Measurements from ENCODE around the gene CMTM4.
A peak's percentile ranks its signal among the peaks of the same experiment; 100 is the strongest.
"Not testable (repeated sequence)": the region's sequence is repeated elsewhere in the genome, so short reads cannot be mapped to it uniquely, and the experiment has no call there.

The CMTM4 gene

DNA sequence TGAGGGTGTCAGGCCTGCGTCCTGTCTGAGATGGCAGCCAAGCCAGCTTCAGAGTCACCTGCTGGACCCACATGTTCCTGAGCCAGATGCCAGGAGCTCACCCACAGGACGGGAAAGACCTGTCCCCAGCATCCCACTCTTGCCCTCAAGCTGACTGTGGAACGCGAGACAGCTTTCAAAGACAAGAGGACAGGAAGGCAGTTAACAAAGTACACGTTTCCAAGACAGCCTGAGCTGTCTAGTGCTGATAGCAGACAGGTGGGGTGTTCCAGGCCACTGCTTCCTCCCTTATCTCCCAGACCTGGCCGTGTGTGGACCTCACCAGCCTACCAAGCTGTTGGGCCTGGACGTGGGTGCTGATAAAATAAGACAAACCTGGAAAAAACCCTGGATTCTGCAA is 78.8 kb downstream of the CMTM4 start:
- no peak overlapping the region for H3K4me3 ChIP-seq (ENCODE audit: low read depth, low read length)

DNA sequence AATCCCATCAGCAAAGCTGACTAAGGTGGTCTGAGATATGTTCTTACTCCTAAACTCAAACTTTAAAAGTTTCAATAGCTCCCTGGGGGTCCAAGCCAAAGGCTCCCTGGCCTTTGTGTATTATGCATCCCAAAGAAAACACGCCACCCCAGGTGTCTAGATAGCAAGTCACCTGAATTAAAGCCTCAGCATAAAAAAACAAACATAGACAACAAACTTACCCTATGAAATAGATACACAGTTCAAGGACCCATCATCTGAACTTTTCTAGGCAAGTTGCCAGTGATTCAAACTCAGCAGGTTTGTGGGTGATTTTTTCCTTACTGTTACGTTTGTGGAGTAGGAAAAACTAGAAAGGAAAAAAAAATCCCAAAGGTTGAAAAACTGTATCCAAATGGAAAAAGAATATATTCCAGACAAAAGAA is 79.5 kb downstream of the CMTM4 start:
- no peak overlapping the region for H3K4me3 ChIP-seq (ENCODE audit: low read depth, low read length)

DNA sequence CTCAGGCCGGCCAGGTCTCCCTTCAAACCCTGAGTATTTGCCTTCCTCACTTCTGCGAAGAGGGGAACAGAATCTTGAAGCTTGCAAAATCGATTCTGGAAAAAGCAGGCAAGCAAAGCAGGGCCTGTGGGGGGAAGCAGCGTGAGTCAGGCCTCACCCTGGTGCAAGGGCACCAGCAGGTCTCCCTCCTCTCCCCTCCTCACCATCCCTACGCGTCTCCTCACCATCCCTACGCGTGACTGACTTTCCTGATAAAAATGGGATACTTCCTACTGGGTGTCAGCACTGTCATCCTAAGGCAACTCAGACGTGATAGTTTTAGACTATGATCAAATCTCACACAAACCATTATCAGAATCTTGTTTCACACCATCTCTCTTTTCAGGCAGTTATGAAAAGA is 80.0 kb downstream of the CMTM4 start:
- H3K4me3 ChIP-seq (ENCODE audit: low read depth, low read length) = no peak overlapping the region

DNA sequence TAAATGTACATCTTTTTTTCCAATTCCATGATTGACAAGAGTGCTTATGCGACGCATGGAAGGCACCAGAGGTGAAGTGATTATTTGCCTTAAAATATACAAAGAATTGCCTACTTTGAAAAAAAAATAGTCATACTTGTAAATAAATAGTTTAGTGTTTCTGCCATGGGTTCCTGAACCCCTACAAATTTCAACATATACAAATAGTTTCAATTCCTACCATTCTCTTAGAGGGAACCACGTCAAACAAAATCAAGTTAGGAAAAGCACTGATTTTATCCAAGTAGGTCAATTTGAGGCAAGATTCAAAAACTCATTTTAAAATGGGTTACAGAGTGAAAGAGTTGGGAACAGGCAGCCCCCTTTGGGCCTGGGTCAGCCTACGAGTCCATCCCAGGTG is 80.4 kb downstream of the CMTM4 start:
- H3K4me3 ChIP-seq (ENCODE audit: low read depth, low read length) = no peak overlapping the region

DNA sequence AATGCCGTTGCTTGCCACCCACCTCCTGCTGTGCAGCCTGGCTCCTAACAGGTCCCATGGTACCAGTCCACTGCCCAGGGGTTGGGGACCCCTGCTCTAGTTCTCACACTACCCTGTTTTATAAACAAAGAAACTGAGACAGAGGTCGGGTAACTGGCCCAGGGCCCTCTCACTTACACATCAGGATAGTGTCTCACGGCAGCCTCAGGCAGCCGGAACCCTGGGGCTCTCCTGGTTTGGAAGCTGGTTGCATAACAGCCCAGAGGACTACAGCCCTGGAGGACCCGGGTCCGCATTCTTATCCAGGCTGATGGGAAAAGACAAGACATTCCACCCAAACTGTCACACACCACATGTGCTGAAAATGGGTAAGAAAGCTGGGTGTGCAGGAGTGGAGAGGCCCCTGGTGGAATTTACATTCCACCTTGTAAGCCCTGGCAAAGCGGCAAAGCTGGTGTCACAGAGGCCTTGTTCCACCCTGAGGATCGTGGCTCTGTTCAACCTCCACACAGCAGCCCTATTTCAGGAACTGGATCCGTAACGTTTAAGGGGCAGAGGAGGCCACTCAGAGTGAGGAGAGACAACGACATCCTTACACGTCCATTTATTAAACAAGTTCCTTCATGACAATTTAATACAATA is 82.3 kb downstream of the CMTM4 start:
- H3K4me3 ChIP-seq (ENCODE audit: low read depth, low read length) = no peak overlapping the region

DNA sequence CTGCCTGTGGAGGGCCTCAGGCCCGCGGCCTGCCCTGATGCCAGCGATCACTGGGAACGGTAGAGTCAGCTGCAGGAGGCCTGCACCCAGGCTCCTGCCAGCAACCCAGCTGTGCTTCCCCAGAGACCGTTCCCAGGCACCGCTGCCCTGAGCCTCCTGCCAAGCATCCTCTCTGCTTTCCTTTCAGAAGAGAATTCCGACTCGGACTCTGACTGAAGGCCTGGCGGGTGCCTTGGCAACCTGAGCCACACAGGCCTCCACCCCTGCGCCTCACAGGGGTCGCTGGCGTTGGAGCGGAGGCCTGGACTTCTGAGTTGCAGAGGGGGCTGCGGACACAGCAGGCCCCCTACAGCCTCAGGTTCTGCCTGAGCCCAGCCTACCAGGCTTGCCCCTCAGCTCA is 84.1 kb downstream of the CMTM4 start:
- no peak overlapping the region for H3K4me3 ChIP-seq (ENCODE audit: low read depth, low read length)

DNA sequence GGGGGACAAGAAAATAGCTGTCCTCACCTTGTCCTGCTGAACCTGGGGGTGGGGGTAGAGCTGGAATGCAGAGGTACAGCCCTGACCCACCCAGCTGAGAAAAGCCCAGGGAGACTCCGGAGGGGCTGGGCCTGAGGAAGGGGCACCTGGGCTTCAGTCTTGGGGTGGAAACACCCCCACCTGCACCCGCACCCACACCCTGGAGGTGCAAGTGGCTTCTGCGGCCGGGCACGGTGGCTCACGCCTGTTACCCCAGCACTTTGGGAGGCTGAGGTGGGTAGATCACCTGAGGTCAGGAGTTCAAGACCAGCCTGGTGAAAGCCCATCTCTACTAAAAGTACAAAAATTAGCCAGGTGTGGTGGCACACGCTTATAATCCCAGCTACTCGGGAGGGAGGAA is 84.6 kb downstream of the CMTM4 start:
- H3K4me3 ChIP-seq (ENCODE audit: low read depth, low read length) = not testable (repeated sequence)

DNA sequence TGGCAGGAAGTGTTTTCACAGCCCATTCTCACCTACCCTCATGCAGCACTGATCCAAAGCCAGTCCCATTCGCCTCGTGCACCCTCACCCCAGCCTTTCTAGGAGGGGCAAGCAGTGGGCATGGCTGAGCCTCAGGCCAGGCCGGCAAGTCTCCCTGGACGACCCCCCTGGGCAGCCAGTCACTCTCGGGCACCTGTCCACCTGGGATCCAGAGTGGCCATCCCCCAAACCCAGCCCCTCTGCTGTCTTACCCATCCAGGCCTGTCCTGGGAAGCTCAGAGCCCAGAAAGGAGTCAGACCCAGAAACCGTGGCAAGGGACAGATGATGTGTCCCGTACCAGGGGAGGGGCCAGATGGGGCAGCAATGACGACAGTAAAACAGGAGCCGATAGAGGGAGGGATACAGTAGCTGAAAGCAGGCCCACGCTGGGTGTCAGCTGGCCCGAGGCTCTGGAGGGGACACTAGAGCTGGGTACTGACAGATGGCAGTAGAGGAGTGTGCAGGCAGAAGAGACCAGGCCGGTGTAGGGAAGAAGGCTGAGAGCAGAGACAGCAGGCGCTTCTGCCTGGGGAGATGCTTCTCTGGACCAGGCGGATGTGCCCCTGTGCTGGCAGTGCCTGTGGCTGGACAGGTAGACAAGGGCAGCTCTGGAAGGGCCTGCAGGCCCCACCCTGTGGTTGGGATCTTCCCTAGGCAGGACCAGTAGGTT is 86.3 kb downstream of the CMTM4 start:
- no peak overlapping the region for H3K4me3 ChIP-seq (ENCODE audit: low read depth, low read length)

DNA sequence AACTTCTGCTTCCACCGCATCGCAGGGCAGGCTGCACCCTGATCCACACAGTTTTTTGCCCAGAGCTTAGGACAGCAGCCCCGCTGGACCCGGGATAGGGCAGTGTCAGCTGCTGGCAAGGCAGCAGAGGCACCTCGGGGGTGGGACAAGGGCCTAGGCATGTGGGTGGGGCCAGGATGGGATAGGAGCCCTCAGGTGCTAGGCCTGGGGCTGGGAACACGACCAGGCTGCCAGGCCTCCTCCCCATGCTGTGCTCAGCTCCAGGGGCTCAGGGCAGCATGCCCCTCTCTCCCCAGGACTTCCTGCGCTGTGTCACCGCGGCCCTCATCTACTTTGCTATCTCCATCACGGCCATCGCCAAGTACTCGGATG is 87.4 kb downstream of the CMTM4 start:
- no peak overlapping the region for H3K4me3 ChIP-seq (ENCODE audit: low read depth, low read length)

DNA sequence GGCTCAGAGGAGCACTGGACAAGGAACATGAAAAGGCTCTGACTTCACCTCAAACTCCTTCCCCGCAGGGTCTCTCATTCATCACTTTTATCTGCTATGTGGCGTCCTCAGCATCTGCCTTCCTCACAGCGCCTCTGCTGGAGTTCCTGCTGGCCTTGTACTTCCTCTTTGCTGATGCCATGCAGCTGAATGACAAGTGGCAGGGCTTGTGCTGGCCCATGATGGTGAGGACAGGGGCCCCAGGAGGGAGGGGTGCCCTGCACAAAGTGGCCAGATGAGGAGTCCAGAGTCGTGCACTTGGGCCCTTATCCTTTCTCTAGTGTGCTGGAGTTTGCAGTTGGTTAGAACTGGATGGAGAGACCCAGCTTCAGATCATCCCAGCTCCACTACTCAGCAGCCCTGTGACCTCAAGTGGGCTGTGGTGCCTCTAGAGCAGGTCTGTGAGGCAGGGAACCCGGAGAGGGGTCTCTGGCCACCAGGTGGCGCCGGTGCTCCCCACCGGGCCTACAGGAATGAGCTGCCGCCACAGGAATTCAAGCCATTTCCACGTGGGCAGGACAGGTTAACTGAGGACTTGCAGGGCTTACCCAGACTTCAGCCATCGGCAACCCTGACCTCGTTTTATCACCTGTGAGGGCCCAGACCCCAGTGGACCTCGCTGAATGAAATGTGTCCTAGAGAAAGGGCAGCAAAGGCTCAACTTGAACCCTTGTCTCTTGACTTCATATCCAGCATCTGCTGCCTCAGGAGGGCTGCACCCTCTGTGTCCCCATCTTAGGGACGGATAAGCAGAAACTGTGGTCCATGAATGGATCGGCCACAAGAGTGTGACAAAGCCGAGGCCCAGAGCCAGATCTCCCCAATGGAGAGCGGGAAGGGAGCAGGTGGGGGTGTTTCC is 88.1 kb downstream of the CMTM4 start:
- no peak overlapping the region for H3K4me3 ChIP-seq (ENCODE audit: low read depth, low read length)

DNA sequence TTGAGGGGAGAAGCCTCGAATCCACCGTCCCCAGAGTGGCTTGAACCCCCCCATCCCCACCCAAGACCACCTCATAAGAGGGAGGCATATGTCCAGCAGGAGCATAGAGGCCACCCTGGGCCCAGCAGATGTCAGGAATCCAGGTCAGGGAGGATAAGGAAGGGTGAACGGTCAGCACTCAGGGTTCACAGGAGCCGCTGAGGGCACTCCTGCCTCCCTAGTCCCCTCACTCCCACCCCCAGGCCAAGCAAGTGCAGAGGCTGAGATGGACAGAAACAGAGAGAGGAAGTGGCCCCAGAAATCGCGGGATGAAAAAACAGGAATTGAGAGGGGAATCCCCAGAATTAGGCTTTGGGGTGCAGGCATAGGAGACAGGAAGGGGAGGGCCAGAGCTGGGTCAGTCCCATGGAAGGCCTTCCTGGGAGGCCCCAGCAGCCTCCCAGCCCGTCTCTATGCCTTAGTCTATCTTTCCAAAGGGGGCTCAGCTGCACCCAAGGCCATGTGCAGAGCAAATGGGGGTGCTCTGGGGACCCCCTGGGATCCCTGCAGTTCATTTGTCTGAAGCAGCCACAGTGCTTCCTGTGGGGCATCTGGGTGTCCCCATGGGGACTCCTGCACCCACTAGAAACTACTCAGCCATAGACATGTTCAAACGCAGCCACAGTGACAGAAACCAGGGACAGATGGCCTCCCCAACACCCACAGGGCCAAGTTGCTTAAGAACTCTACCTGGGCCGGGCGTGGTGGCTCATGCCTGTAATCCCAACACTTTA is 90.4 kb downstream of the CMTM4 start:
- peak overlapping the region; percentile 43 for H3K4me3 ChIP-seq (ENCODE audit: low read depth, low read length)

DNA sequence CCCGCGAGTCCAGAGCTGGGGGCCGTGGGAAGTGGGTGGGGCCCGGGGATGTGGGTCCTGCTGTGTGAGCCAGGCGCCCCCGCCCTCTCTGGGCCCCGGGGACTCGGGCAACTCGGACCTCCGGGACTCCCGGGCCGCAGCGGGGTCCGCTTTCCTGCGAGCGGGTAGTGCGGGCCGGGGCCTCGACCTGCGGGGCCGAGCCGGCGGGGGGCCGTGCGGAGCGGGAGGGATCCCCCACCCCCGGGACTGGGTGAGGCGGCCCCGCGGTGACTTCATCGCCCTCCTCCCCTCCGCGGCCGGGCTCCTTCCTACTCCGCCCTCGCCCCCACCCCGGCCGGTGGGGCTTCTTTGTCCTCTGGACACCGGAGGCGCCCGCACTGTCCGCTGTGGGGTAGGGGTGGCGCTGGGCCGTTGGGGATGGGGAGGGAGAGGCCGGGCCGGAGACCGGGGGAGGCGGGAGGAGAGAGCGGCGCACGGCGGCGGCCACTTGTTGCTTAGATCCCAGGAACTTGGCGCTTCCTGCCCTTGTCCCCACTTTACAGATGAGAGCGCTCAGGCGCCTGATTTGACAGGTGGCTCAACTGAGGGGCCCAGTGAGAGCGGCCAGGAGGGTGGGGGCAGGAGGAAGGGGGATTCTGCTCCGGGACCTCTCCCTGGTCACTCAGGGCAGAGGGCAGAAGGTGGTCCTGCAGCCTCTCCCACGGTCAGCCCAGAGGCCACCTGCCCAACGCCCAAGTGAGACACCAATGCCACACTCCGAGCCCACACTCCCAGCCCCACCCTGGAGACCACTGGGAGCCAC is 91.2 kb downstream of the CMTM4 start:
- H3K4me3 ChIP-seq (ENCODE audit: low read depth, low read length) = peak overlapping the region; percentile 43

DNA sequence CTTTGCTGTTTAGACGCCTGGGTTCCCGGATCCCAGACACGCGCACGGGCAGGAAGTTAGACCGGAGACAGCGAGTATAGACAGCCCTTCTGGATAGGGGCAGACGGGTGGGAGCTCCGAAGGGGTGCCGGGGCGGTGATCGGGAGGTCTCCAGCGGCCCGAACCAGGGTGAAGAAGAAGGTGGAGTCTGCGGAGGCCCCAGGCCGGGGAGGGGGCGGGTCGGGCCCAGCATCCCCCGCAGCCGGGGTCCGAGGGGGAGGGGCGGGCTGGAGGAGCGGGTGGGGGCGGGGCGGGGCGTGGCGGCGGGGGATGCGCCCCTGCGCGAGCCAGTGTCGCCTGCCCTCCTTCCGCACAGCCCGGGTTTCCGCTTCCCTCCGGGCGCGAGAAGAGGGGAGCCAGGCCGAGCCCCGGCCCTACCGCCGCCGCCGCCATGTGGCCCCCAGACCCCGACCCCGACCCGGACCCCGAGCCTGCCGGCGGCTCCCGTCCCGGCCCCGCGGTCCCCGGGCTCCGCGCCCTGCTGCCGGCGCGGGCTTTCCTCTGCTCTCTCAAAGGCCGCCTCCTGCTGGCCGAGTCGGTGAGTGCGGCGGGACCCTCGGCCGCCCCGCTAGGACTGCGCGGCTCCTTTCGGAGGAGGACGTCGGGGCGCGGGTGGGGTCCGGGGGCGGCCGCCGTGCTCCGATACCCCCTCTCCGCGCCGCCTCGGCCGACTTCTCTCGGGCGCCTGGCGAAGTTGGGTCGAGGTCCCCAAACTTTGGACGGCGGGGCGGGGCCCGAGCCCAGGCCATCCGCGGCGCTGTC is 92.0 kb downstream of the CMTM4 start, which contains the start of gene CMTM3:
Gene CMTM3, plus strand, starts transcription at position 329 of the 801 bp plus-strand sequence. Its CDS starts 102 bp downstream, at position 431.
- peak within 1 kb of the TSS; percentile 62 for H3K4me3 ChIP-seq (ENCODE audit: low read depth, low read length)

DNA sequence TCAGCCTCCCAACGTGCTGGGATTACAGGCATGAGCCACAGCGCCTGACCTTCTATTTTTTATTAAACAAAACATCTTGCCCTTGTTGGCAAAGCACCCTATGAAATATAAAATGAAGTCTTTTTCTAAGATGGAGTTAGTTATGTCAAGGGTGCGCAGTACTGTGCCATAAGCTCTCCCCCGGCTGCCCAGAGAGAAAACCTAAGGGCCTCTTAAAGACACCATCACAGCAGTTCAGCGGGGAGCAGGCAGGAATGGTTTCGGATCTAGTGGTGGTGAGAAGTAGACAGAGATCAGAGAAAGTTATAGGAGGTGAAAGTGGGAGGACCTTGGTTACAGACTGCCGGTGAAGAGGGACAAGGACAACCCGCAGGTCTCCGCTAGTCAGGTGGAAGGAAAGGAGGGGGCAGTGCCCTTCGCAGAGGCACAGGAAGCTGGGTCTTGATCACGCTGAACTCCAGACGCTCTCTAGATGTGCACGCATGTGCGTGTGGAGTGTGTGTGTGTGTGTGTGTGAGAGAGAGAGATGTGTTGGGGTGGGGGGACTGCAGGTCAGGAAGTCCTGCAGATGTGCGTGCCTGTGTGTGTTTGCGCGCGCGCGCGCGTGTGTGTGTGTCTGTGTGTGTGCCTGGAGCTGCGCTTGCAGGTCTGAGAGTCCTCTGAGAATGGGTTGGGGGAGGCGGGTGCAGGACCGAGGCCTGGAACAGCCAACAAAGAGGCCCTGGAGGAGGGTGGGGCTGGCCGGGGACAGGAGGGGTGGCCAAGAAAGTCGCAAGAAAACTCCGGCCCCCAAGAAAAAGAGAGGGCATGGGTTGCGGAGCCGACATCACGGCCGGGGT is 92.8 kb downstream of the CMTM4 start:
- peak overlapping the region; percentile 62 for H3K4me3 ChIP-seq (ENCODE audit: low read depth, low read length)

DNA sequence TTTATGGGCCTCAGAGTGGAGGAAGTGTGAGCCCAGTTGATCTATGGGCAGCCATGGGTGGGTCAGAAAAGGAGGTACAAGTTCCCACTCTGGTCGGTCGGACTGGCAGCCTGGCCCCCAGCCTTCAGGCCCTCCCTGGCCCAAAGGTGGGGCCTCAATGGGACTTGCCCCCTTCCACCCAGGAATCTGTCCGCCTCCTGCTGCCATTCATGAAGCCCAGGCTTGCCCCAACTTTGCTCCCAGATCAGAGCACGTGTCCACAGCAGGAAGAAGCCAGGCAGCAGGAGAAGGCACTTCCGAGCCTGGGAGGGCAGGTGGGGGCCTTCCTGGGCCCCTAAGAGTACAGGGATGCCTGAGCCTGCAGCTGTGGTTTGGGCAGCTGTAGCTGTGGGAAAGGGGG is 95.1 kb downstream of the CMTM4 start:
- no peak overlapping the region for H3K4me3 ChIP-seq (ENCODE audit: low read depth, low read length)

DNA sequence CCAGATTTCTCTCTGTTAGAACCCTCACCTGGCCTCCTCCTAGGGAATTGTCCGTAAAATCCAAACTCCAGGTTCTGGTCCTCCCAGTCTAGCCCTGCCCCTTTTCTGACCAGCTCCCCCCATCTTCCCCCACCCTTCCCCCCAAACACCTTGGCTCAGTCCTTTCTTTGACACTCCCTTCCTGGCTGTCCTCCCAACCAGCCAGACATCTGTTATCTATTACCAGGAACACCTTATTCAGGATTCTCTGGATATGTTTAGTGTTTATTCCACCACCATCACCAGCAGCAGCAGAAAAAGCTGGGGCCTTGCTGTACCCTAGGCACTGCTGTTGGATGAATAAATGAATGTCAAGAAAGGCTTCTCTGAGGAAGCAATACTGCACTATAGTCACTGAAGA is 96.1 kb downstream of the CMTM4 start:
- H3K4me3 ChIP-seq (ENCODE audit: low read depth, low read length) = no peak overlapping the region

DNA sequence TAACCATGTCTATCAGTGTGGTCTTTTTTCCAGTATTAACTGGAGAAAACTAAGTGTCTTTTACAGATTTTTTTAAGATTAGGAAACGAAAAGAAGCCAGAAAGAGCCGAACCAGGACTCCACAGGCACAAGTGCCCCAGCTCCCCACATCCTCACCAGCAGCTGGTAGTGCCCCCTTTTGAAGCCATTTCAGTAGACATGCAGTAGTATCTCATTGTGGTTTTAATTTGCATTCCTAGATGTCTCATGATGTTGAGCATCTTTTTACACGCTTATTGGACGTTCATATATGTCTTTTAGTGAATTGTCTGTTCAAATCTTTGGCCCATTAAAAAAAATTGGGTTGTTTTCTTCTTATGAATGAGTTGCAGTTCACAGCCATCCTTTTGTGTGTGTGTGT is 96.8 kb downstream of the CMTM4 start:
- H3K4me3 ChIP-seq (ENCODE audit: low read depth, low read length) = no peak overlapping the region

DNA sequence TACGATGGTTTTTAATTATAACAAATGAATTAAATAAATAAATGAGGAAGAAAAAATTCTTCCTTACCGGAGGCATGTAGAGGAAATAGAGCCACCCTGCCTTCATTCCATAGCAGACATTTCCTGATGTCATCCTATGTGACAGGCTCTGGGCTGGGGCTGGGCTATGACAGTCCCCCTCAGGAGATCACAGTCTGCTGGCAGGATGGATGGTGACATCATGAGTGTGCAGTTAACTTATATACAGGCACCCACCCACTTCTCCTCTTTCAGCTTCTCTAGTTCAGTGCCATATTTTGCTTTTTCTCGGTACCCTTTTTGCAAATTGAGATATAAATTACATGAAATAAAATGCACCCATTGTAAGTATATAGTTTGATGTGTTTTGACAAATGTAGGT is 98.4 kb downstream of the CMTM4 start:
- no peak overlapping the region for H3K4me3 ChIP-seq (ENCODE audit: low read depth, low read length)

Data from iPS-11a (cell line).